ENCODE data around the gene BATF.

DNA sequence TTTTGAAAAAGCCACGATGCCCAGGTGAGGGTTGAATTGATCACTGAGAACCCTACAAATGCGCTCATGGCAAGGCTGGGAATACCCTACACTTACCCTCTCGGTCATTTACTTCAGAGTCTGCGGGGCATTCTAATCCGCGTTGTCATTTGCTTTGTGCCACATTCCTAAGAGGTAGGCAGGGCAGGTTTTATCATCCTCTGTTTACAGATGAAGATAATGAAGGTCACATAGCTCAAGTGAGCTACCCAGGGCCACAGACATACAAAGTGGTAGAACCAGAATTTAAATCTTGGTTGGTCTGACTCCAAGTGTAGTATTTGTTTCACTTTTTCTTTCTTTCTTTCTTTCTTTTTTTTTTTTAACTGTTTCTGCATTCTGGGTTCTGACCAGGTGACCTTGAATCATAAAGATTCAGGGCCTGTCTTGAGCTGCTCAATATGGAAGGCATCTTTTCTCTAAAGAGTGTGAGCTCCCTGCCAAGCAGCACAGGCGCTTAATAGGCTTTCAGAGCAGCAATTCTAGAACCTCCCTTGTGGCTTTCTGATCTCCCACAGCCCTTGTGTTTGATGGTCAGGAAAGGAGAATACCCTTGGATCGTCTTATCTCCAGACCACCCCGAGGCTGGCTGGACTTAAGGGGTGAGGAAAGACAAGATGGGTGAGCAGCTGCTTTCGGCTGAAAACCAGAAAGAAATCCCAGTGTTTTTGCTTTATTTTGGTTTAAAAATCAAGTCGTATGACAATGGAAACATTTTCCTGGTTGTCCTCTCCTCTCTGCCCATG lies 662 bp upstream of the BATF start:
- TF ChIP-seq, protein P1, sequence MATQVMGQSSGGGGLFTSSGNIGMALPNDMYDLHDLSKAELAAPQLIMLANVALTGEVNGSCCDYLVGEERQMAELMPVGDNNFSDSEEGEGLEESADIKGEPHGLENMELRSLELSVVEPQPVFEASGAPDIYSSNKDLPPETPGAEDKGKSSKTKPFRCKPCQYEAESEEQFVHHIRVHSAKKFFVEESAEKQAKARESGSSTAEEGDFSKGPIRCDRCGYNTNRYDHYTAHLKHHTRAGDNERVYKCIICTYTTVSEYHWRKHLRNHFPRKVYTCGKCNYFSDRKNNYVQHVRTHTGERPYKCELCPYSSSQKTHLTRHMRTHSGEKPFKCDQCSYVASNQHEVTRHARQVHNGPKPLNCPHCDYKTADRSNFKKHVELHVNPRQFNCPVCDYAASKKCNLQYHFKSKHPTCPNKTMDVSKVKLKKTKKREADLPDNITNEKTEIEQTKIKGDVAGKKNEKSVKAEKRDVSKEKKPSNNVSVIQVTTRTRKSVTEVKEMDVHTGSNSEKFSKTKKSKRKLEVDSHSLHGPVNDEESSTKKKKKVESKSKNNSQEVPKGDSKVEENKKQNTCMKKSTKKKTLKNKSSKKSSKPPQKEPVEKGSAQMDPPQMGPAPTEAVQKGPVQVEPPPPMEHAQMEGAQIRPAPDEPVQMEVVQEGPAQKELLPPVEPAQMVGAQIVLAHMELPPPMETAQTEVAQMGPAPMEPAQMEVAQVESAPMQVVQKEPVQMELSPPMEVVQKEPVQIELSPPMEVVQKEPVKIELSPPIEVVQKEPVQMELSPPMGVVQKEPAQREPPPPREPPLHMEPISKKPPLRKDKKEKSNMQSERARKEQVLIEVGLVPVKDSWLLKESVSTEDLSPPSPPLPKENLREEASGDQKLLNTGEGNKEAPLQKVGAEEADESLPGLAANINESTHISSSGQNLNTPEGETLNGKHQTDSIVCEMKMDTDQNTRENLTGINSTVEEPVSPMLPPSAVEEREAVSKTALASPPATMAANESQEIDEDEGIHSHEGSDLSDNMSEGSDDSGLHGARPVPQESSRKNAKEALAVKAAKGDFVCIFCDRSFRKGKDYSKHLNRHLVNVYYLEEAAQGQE (IDR thresholded peaks at IDR 0.05; ENCODE audit: low read depth, low read length) = no peak
- no peak for TF ChIP-seq TAF1 (IDR thresholded peaks at IDR 0.05; ENCODE audit: borderline replicate concordance, low read depth, low read length)
- TF ChIP-seq, protein P2, sequence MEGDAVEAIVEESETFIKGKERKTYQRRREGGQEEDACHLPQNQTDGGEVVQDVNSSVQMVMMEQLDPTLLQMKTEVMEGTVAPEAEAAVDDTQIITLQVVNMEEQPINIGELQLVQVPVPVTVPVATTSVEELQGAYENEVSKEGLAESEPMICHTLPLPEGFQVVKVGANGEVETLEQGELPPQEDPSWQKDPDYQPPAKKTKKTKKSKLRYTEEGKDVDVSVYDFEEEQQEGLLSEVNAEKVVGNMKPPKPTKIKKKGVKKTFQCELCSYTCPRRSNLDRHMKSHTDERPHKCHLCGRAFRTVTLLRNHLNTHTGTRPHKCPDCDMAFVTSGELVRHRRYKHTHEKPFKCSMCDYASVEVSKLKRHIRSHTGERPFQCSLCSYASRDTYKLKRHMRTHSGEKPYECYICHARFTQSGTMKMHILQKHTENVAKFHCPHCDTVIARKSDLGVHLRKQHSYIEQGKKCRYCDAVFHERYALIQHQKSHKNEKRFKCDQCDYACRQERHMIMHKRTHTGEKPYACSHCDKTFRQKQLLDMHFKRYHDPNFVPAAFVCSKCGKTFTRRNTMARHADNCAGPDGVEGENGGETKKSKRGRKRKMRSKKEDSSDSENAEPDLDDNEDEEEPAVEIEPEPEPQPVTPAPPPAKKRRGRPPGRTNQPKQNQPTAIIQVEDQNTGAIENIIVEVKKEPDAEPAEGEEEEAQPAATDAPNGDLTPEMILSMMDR (IDR thresholded peaks at IDR 0.05) = no peak
